Loucy (cell line): ENCODE measurements around the gene ARHGAP28.

ENCODE experiments used
- H2AFZ ChIP-seq: fragments of 200-600 bp; sonication (generic); 2 replicates; pipeline ENCODE4 v1.6.0; 2016; ENCODE audit warnings: antibody characterized with exemption, mild to moderate bottlenecking, low read length, moderate library complexity
- H3F3A ChIP-seq: fragments of 200-600 bp; 2 replicates; pipeline ENCODE4 v1.6.0; 2016; ENCODE audit warnings: antibody characterized with exemption, low read depth, mild to moderate bottlenecking
- H3K27me3 ChIP-seq: fragments of 200-600 bp; sonication (generic); 2 replicates; pipeline ENCODE4 v1.6.1; 2014; ENCODE audit warnings: low read length, mild to moderate bottlenecking; ENCODE audit not compliant: insufficient read depth, poor library complexity, severe bottlenecking
- H3K36me3 ChIP-seq: fragments of 200-600 bp; sonication (generic); 2 replicates; pipeline ENCODE4 v1.6.1; 2016; ENCODE audit warnings: low read length; ENCODE audit not compliant: insufficient read depth
- H3K4me1 ChIP-seq: fragments of 200-600 bp; sonication (generic); 2 replicates; pipeline ENCODE4 v1.5.1; 2014; ENCODE audit warnings: low read length, mild to moderate bottlenecking; ENCODE audit not compliant: insufficient read depth, poor library complexity, severe bottlenecking
- H3K4me2 ChIP-seq: fragments of 200-600 bp; sonication (generic); 2 replicates; pipeline ENCODE4 v1.6.0; 2014; ENCODE audit warnings: antibody characterized with exemption, low read length, low read depth, mild to moderate bottlenecking; ENCODE audit not compliant: poor library complexity, severe bottlenecking
- H3K4me3 ChIP-seq: fragments of 200-600 bp; sonication (generic); 2 replicates; pipeline ENCODE4 v1.5.1; 2014; ENCODE audit warnings: low read length, mild to moderate bottlenecking, mixed read lengths; ENCODE audit not compliant: poor library complexity, severe bottlenecking
- H3K79me2 ChIP-seq: fragments of 200-600 bp; sonication (generic); 2 replicates; pipeline ENCODE4 v1.6.1; 2014; ENCODE audit warnings: low read length; ENCODE audit not compliant: insufficient read depth
- H3K9ac ChIP-seq: fragments of 200-600 bp; sonication (generic); 2 replicates; pipeline ENCODE4 v1.6.0; 2014; ENCODE audit warnings: mild to moderate bottlenecking, low read depth, low read length, moderate library complexity; ENCODE audit not compliant: poor library complexity, severe bottlenecking
- H3K9me2 ChIP-seq: fragments of 200-600 bp; sonication (generic); replicated peaks from 2 replicates; pipeline ENCODE4 v1.6.1; 2016; ENCODE audit warnings: low read depth, low read length, mixed read lengths
- H3K9me3 ChIP-seq: fragments of 200-600 bp; sonication (generic); 2 replicates; pipeline ENCODE4 v1.6.1; 2014; ENCODE audit warnings: mild to moderate bottlenecking, antibody characterized with exemption, low read length, low read depth; ENCODE audit not compliant: insufficient read depth
- H4K20me1 ChIP-seq: fragments of 200-600 bp; sonication (generic); 2 replicates; pipeline ENCODE4 v1.6.0; 2014; ENCODE audit warnings: antibody characterized with exemption, low read length, mild to moderate bottlenecking; ENCODE audit not compliant: insufficient read depth, poor library complexity, severe bottlenecking
- CTCF ChIP-seq: fragments of 200-600 bp; sonication (generic); conservative IDR thresholded peaks from 2 replicates; pipeline ENCODE4 v1.5.1; 2014; ENCODE audit warnings: mild to moderate bottlenecking, antibody characterized with exemption, low read length
- EZH2phosphoT487 ChIP-seq: fragments of 200-600 bp; IDR thresholded peaks from 2 replicates; pipeline ENCODE4 v1.6.1; 2018; ENCODE audit warnings: antibody characterized with exemption, mild to moderate bottlenecking, moderate library complexity, borderline replicate concordance

ARHGAP28 gene

DNA sequence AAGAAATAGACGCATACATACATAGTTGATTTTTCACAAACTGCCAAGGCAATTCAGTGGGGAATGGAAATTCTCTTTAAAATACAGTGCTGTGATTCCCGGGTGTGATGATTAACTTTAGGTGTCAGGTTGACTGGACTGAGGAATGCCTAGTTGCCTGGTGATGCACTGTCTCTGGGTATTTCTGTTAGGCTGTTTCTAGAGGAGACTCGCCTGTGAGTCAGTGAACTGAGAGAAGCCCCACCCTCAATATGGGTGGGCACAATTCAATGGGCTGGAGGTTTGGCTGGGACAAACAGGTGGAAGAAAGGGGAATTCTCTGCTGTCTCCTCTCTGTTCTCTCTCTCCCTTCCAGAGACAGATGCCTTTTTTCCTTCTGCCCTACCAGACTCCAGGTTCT, 187.6 kb downstream of the ARHGAP28 start:
- no peak overlapping the region for H3K4me3 ChIP-seq
- no peak overlapping the region for H3K9ac ChIP-seq
- H3K9me3 ChIP-seq, result no peaks in the 10 kb centered on the region
- H3K79me2 ChIP-seq, result no peaks in the 10 kb centered on the region
- H2AFZ ChIP-seq, result no peak overlapping the region
- no peaks in the 10 kb centered on the region for H3F3A ChIP-seq
- no peaks in the 10 kb centered on the region for H3K4me1 ChIP-seq
- H3K36me3 ChIP-seq, result no peaks in the 10 kb centered on the region
- H3K27me3 ChIP-seq, result no peaks in the 10 kb centered on the region
- H3K4me2 ChIP-seq, result no peak overlapping the region
- TF ChIP-seq EZH2phosphoT487 (no peak), CTCF (no peak)
- H3K9me2 ChIP-seq, result no peaks in the 10 kb centered on the region
- H4K20me1 ChIP-seq, result no peaks in the 10 kb centered on the region

DNA sequence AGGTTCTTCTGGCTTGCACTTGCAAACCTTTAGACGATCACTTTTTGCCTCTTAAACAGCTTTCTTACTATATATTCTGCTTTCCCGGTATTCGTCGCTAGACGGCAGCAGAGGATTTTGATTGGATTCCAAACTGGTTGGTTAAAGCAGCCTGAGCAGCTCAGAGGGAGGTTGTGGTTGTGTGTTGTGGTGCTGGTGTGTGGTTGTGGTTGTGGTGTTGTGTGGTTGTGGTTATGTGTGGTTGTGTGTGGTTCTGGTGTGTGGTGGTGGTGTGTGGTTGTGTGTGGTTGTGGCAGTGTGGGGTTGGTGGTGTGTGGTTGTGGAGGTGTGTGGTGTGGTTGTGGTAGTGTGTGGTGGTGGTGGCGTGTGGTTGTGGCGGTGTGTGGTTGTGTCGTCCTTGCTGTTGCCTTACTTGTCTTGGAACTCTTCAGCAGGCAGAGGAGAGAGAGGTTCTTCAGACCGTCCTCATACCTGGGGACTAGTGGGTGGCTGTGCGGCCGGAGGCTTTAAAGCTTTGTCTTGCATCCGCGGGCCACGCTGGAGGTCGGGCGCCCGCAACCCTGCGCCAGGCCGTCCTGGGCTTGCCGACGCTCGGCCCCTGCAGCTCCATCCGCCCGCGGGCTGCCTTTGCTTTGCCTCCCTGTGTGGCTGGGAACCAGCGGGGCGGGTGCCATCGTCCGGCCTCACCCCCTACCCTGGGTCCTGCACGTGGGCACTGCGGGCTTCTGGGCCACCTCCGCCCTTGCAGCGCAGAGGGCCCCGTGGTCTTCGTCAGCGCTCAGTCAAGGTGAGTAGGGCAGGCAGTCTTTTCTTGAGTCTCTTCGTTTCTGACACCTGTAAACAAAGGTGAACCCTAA, 190.8 kb downstream of the ARHGAP28 start:
- TF ChIP-seq CTCF (peak; percentile 61), EZH2phosphoT487 (no peak)
- Histone ChIP-seq H3K36me3 (no peaks in the 10 kb centered on the region), H3K9me2 (no peaks in the 10 kb centered on the region), H3K4me3 (no peak overlapping the region), H4K20me1 (no peaks in the 10 kb centered on the region), H3K27me3 (no peaks in the 10 kb centered on the region), H3F3A (no peaks in the 10 kb centered on the region), H3K79me2 (no peaks in the 10 kb centered on the region), H3K9me3 (no peaks in the 10 kb centered on the region), H2AFZ (no peak overlapping the region), H3K4me2 (no peak overlapping the region), H3K4me1 (no peaks in the 10 kb centered on the region), H3K9ac (no peak overlapping the region)

GRCh38 chr18:6921571-6921970, 192.1 kb downstream of the ARHGAP28 start:
- no peaks in the 10 kb centered on the region for H4K20me1 ChIP-seq
- no peaks in the 10 kb centered on the region for H3K9me3 ChIP-seq
- H3K79me2 ChIP-seq, result no peaks in the 10 kb centered on the region
- no peak for TF ChIP-seq EZH2phosphoT487
- no peak for TF ChIP-seq CTCF
- H3K4me3 ChIP-seq, result no peak overlapping the region
- no peaks in the 10 kb centered on the region for H3F3A ChIP-seq
- no peaks in the 10 kb centered on the region for H3K36me3 ChIP-seq
- H3K9ac ChIP-seq, result no peak overlapping the region
- H3K4me1 ChIP-seq, result no peaks in the 10 kb centered on the region
- no peak overlapping the region for H3K4me2 ChIP-seq
- H2AFZ ChIP-seq, result no peak overlapping the region
- no peaks in the 10 kb centered on the region for H3K9me2 ChIP-seq
- H3K27me3 ChIP-seq, result no peaks in the 10 kb centered on the region
